HG03457 (cell line): ENCODE data around the gene PDGFB.

ENCODE experiments used
- ATAC-seq: cut with Tn5 transposase; IDR thresholded peaks from one replicate; pipeline ENCODE4 v1.9.1; 2021; ENCODE audit warnings: moderate number of reproducible peaks; ENCODE audit not compliant: unreplicated experiment

The PDGFB gene

DNA sequence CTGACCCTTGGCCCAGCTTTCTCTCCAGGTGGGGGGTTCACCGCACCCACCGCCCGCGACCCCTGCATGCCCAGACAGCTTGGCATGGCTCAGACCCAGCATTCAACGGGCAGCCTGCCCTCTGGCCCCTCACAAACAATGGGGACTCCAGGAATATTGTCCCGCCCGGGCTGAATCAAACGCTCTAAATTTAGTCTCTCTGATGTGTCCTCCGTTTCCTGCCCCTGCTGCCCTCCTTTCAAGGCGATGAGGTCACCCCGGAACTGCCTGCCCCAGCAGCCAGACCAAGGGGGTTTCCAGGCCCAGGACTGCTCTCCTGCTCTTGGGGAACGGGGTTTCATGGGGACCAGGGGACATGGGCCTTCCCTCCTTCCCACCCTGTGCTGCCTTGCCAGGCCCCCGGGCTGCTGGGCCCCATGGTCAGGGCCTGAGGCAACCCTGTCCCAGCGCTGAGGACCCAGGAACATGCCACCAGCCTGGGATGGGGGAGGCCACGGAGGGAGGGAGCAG lies 10.1 kb upstream of the PDGFB start:
- no peak for ATAC-seq

DNA sequence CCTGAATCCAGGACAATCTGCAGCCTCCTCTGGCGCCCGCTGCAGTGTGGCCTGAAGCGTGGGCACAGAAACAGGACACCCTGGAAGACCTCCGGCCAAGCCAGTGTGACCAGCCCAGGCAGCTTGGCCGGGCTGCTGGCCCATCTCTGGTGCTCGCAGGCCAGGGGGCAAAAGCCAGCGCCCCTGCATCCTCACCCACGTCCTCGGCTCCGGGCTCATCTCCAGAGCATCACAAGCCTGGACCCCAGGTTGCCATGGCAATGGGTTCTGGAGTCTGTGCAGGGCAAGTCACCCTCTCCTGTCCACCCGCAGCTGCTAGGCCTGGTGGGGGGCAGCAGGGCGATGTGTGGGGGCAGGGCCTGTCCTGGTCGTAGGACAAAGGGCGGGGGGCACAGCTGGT lies 9.3 kb upstream of the PDGFB start:
- ATAC-seq, result no peak

- ATAC-seq, result no peak
These were observed 8.8 kb upstream of the PDGFB start for GRCh38 chr22:39253435-39254070.

DNA sequence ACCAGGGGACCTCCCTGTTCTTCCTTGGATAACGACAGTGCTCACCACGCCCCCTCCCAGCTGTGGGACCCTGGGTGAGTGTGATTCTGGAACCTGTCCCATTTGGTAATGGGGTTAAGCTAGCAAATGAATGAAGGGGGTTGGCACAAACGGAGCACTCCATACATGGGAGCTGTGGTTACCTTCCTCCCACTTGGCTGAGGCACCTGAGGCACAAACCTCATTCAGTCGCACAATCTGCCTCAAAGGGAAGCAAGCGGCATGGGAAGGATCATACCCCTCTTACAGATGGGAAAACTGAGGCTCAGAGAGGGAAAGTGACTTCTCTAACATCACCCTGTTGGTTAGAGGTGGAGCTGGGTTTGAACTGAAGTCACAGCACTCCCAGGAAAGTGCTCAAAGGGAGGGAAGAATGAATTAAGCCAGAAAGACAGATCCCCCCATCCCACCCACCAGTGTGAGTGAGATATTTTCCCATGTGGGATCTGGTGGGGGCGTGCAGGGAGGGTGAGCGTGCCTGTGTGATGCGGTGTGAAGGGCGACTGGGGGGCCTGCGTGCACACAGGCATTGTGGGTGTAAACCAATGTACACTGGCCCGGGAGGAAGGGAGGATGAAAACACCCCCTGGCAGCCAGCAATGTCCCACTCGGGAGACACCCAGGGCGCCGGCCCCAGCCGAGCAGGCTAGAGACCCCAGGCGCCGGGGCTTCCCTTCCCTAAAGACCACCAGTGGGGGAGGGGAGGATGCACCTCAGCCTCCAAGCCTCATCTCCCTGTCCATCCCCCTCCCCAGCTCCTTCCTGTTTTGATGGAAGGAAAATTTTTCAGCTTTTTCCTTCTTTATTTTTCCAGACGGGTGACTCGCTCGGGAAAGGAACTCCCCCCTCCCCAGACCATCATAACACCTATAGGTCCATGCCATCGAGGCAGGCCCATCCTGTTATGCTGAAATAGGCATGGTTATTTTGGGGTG lies 8.0 kb upstream of the PDGFB start:
- no peak for ATAC-seq

GRCh38 chr22:39251762-39252460 lies 7.1 kb upstream of the PDGFB start:
- ATAC-seq, result no peak

DNA sequence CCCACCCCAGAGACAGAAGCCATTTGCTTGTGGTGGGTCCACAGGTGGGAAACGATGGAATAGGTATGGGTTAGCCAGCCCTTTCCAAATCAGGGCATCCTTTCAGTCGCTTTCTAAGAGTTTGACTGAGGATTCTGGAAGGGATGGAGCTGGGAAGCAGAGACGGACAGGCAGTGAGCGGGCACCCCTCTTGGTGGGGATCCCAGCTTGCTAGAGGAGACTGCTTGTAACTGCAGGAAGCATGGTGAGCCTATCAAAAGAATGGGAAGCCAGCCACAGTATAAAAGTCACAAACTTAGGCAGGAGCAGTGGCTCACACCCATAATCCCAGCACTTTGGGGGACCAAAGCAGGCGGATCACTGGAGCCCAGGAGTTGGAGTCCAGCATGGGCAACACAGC lies 6.1 kb upstream of the PDGFB start:
- no peak for ATAC-seq

GRCh38 chr22:39250131-39250530 lies 5.3 kb upstream of the PDGFB start:
- no peak for ATAC-seq

- ATAC-seq, result no peak
These were observed 4.4 kb upstream of the PDGFB start for GRCh38 chr22:39249086-39249704.

- ATAC-seq, result no peak
These were observed 3.5 kb upstream of the PDGFB start for GRCh38 chr22:39248254-39248653.

DNA sequence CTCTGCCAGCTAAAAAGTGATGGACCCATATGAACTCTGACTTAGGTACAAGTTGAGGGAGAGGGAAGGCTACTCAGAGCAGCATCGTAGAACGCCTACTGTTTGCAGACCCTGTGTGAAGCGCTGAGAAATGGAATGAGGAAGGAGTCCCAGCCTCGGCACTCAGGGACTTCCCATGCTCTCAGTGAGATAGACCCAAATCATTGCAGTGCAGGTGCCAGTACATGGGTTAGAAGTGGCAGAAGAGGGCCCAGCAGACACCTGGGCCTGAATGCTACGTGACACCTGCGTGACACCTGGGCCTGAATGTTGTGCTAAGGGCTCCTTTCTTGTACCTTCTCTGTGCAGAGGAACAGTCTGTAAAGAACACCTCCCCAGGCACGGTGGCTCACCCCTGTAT lies 2.6 kb upstream of the PDGFB start:
- ATAC-seq, result no peak

GRCh38 chr22:39246690-39247332 lies 2.0 kb upstream of the PDGFB start:
- ATAC-seq, result no peak

DNA sequence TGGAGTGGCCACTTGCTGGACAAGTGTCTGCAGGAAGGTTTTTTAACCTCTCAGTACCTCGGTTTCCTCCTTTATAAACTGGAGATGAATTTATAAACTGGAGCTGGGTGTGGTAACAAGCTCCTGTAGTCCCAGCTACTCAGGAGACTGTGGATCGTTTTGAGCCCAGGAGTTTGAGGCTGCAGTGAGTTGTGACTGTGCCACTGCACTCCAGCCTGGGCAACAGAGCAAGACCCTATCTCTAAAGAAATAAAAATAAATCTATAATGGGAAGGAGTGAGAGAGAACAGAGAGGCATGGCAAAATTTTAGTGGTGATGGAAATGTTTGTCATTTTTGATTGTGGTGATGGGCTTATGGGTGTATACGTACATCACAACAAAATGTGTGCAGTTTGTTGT lies 1.4 kb upstream of the PDGFB start:
- no peak for ATAC-seq

DNA sequence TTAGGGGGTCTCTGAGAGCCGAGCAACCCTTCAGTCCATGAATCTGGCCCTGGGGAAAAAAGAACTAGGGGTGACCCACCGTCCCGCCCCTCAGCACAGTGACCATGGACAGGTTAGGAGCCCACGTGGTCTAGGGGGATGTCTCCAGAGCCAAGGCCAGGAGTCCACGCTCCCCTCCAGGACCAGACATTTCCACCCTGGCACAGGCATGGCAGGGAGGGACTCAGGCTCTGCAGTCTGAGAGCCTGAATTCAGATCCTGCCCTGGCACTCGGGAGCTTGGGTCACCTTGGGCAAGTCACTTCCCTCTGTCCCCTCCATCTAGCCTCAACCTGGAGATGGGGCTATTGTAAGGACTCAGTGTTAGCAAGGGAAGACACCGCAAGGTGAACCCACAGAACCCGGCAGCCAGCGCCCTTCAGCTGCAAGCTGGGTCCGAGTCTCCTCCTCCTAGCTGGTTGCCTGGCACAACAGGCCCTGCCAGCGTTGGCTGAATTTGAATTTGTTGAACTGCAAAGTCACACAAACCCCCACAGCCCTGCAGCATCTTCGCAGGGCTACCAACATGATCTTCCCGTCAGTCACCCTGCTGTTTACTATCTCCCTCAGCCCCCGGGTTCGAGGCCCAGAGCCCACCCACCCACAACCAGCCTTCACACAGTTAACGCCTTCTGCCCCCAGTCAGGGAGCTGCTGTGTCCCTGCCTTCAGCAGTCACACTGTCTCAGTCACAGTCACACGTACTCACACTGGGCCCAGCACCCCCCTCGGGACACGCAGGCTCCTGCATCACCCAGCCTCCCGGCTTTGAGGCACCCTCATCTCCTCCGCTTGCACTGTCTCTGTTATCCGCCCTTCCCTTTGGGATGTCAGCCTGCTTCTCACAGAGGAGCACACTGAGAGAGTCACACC lies 603 bp upstream of the PDGFB start:
- no peak for ATAC-seq

DNA sequence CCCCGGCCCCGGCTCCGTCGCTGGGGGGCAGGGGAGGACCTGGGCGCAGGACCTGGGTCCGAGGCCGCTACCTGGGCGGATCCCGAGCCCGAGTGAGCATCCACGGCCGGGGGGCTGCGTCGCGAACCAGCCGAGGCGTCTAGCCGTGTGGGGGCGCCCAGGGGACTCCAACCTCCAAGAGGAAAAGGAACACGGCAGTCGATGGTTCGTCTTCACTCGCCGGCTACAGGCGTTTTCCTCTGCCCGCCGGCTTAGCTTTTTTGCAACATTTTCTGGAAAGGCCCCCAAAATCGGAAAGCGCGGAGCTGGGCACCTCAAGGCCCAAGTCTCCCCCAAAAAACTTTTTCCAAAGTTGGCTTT lies 666 bp downstream of the PDGFB start:
- ATAC-seq, result no peak

DNA sequence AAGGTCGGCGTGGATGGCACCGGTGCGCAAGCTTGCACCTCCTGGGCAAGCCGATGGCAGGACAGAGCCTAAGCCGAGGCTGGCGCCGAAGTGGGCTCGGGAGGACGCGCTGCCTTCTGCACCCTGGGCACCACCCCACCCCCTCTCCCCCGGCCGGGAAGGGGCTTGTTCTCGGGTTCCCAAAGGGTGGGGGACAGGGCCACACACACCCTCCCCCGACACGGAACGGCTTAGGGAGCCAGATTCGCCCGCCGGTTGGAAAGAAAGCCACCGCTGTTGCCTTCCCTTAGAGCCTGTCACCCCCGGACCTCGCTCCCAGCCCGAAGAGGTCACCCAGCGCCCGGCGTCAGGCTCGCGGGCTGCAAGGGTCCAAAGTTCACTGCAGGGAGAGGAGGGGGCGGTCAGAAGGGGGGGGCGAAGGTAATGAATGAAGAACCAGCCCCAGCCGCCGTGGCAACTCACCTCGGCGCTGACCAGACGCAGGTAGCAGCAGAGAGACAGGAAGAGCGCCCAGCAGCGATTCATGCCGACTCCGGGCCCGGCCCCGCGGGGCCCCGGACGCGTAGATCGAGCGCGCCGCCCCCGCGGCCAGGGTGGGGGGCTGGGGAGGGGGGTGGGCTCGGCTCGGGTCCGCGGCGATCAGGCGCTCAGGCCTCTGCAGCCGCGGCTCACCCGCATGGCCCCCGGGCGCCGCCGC lies 1.2 kb downstream of the PDGFB start:
- ATAC-seq, result no peak

- ATAC-seq, result no peak
These were observed 2.0 kb downstream of the PDGFB start for GRCh38 chr22:39242595-39243438.

GRCh38 chr22:39241794-39242594 lies 2.8 kb downstream of the PDGFB start:
- no peak for ATAC-seq
